Large intestine (tissue), 3 donors: Measurements from ENCODE around the gene CCDC66. TPM values are rescaled to one million over a fixed set of nuclear protein-coding genes. Genes with fewer than 3 reads are reported as not detected.
"Not testable (repeated sequence)": the region's sequence is repeated elsewhere in the genome, so short reads cannot be mapped to it uniquely, and the experiment has no call there.

ENCODE experiments used
- DNase-seq, 2 donors: peaks; one replicate each; pipeline versions ENCODE4 v3.0.0 to v3.0.0-alpha.2; 2013
- H3K27ac ChIP-seq: one replicate; pipeline ENCODE4 v1.5.1; 2013; ENCODE audit warnings: low read length
- H3K27me3 ChIP-seq: 2 replicates; pipeline ENCODE4 v1.6.1; 2013; ENCODE audit warnings: low read length; ENCODE audit not compliant: control insufficient read depth, insufficient read depth
- H3K36me3 ChIP-seq: 2 replicates; pipeline ENCODE4 v1.6.1; 2013; ENCODE audit warnings: low read length; ENCODE audit not compliant: control insufficient read depth, insufficient read depth
- H3K4me1 ChIP-seq: one replicate; pipeline ENCODE4 v1.6.1; 2013; ENCODE audit warnings: low read length; ENCODE audit not compliant: control insufficient read depth, insufficient read depth
- H3K4me3 ChIP-seq: one replicate; pipeline ENCODE4 v1.5.1; 2013; ENCODE audit warnings: low read length
- H3K9me3 ChIP-seq: one replicate; pipeline ENCODE4 v1.6.1; 2013; ENCODE audit warnings: mild to moderate bottlenecking, low read depth, low read length, moderate library complexity; ENCODE audit not compliant: control insufficient read depth
- WGBS: methylation state at CpG from one replicate; pipeline ENCODE4 v1.1.5; 2013; ENCODE audit warnings: low lambda C conversion rate; ENCODE audit not compliant: insufficient coverage; 5-methylcytosine and 5-hydroxymethylcytosine counted together
- polyA plus RNA-seq: library from polyadenylated mRNA; unstranded; fragments of 120-200 nt; gene quantifications from one replicate; pipeline ENCODE4 v1.2.1, GENCODE V29; 2013

CCDC66 gene
- polyA plus RNA-seq, 1 donor: 24.5 TPM

DNA sequence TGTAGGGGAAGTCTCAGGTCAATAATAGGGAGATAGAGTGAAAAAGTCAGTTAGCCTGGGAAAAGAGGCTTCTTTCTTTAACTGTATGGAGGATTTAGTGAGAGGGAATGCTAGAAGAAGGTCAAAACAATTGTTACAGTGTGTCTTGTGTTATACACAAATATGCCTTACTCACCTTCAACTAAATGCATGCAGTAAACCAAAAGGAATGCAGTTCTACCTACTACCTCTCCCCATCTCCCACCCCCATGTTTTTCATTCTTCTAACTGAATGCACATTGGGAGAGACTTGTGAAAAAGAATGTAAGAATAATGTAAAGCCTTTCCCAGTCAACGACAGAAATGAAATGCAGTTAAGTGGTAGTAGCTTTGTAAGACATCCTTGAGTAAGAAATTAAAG lies 33.8 kb downstream of the CCDC66 start:
- Histone ChIP-seq H3K9me3 (no peaks in the 10 kb centered on the region), H3K27me3 (no peaks in the 10 kb centered on the region), H3K27ac (no peak overlapping the region), H3K4me1 (no peaks in the 10 kb centered on the region), H3K4me3 (no peak overlapping the region), H3K36me3 (peaks cover 11% of the 10 kb centered on the region)
- 63% methylated on average over 1 of the region's 1 CpG for WGBS
- DNase-seq: no peak

GRCh38 chr3:56591262-56591661 lies 34.3 kb downstream of the CCDC66 start:
- Histone ChIP-seq H3K4me1 (no peaks in the 10 kb centered on the region), H3K27me3 (no peaks in the 10 kb centered on the region), H3K27ac (no peak overlapping the region), H3K9me3 (no peaks in the 10 kb centered on the region), H3K36me3 (peaks cover 12% of the 10 kb centered on the region), H3K4me3 (no peak overlapping the region)
- WGBS: 79% methylated on average over 2 of the region's 2 CpGs
- no peak for DNase-seq

- 95% methylated on average over 4 of the region's 6 CpGs for WGBS
- H3K36me3 ChIP-seq: peaks cover 21% of the 10 kb centered on the region
- no peaks in the 10 kb centered on the region for H3K9me3 ChIP-seq
- no peaks in the 10 kb centered on the region for H3K27me3 ChIP-seq
- H3K4me3 ChIP-seq: no peak overlapping the region
- no peaks in the 10 kb centered on the region for H3K4me1 ChIP-seq
- no peak overlapping the region for H3K27ac ChIP-seq
- DNase-seq: peak; percentile 5 to 14
These were observed 36.6 kb downstream of the CCDC66 start for GRCh38 chr3:56593455-56594158.

DNA sequence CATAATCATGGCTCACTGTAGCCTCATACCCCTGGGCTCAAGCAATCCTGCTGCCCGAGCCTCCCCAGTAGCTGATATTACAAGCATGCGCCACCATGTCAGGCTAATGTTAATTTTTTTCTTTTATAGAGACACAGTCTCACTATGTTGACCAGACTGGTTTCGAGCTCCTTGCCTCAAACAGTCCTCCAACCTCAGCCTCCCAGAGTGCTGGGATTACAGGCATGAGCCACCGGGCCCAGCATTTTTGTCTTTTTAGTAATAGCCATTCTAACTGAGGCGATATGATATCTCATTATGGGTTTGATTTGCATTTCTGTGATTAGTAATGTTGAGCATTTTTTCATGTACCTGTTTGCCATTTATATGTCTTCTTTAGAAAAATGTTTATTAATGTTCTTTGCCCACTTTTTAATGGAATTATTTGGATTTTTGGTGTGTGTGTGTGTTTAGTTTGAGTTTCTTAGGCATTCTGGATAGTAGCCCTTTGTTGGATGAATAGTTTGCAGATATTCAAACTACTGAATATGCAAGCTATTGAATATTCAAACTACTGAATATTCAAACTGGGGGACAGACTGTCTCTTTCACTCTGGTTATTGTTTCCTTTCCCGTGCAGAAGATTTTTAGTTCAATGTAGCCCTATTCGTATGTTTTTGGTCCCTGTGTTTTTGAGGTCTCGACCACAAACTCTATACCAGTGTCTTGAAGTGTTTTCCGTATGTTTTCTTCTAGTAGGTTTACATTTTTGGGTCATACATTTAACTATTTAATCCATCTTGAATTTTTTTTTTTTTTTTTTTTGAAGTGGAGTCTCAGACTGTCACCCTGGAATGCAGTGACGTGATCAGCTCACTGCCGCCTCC lies 39.2 kb downstream of the CCDC66 start:
- peaks cover 21% of the 10 kb centered on the region for H3K36me3 ChIP-seq
- 97% methylated on average over 5 of the region's 11 CpGs for WGBS
- no peaks in the 10 kb centered on the region for H3K4me1 ChIP-seq
- DNase-seq: no peak
- no peak overlapping the region for H3K4me3 ChIP-seq
- no peaks in the 10 kb centered on the region for H3K9me3 ChIP-seq
- no peaks in the 10 kb centered on the region for H3K27me3 ChIP-seq
- no peak overlapping the region for H3K27ac ChIP-seq

- not testable (repeated sequence) for DNase-seq, H3K27me3 ChIP-seq, H3K9me3 ChIP-seq, H3K27ac ChIP-seq, H3K4me1 ChIP-seq, H3K4me3 ChIP-seq
- WGBS: no CpG with 5 or more reads among the region's 2 CpGs
- H3K36me3 ChIP-seq: peaks cover 24% of the 10 kb centered on the region
These were observed 51.5 kb downstream of the CCDC66 start for GRCh38 chr3:56608479-56608878.

GRCh38 chr3:56610669-56611335 lies 53.8 kb downstream of the CCDC66 start:
- Histone ChIP-seq H3K27ac (no peak overlapping the region), H3K36me3 (peaks cover 26% of the 10 kb centered on the region), H3K4me1 (no peaks in the 10 kb centered on the region), H3K4me3 (no peak overlapping the region), H3K9me3 (peaks cover 5% of the 10 kb centered on the region), H3K27me3 (no peaks in the 10 kb centered on the region)
- peak in 1 of 2 donors; percentile 11 for DNase-seq
- WGBS: no CpG with 5 or more reads among the region's 7 CpGs

DNA sequence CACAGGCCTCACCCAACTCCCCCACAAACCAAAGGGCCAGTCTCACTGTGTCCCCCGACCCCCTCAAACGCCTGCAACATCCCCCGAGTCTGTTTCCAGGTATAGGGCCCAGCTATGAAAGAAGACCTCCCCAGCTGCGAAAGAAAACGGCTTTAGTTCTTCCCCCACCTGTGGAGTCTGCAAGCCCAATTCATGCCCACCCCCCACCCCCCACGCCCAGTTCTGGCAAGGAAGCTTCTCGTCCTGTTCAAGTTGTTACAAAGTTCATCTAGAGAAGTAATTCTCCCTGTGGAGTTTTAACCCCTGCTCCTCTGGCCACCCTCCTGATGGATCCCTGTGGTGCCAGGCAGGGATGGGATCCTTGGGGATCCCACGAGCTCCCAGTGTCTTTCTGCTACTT lies 54.4 kb downstream of the CCDC66 start:
- Histone ChIP-seq H3K9me3 (peaks cover under 1% of the 10 kb centered on the region), H3K36me3 (peaks cover 22% of the 10 kb centered on the region), H3K4me3 (no peak overlapping the region), H3K27ac (no peak overlapping the region), H3K4me1 (no peaks in the 10 kb centered on the region), H3K27me3 (no peaks in the 10 kb centered on the region)
- 83% methylated on average over 1 of the region's 8 CpGs for WGBS
- DNase-seq: peak; percentile 3 to 21

DNA sequence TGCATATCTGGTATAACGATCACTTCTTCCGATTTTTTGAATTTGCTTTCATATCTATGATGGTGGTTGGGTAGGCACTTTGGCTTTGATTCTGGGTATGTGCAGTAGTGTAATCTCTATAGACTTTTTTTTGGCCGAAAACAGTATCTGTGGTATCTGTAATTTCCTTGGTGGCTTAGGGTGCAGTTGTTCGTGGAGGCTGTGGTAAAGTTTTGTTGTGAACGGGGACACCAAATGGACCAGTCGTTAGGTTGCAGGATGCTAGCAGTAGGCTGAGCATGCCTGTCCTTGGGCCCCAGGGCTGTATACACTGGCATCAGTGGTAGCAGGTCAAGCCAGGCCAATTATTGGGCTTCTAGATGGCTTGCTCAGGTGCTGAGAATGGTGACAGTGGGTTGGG lies 55.2 kb downstream of the CCDC66 start:
- Histone ChIP-seq H3K4me3 (no peak overlapping the region), H3K4me1 (no peaks in the 10 kb centered on the region), H3K27me3 (no peaks in the 10 kb centered on the region), H3K27ac (no peak overlapping the region), H3K36me3 (peaks cover 24% of the 10 kb centered on the region), H3K9me3 (no peaks in the 10 kb centered on the region)
- no CpG with 5 or more reads among the region's 6 CpGs for WGBS
- no peak for DNase-seq

DNA sequence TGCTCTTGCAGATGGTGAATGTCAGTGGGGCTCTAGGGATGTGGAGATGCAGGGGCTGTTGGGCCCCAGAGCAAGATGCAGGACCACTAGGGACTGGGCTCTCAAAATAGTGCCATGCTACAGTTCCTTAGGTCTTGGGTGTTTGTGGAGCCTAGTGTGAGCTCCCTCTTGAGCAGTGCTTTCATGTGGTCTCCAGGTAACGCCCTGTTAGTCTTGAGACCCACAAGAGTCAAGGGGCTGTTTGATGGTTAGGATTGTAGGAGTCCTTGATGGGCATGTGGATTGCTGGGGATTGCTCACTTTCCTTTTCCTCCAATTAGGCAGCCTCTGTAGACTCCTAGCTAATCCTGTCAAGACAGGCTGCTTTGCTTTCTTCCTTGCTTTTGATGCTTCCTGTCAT lies 56.0 kb downstream of the CCDC66 start:
- peaks cover 30% of the 10 kb centered on the region for H3K36me3 ChIP-seq
- no CpG with 5 or more reads among the region's 1 CpG for WGBS

GRCh38 chr3:56616478-56617006 lies 59.6 kb downstream of the CCDC66 start:
- WGBS: 100% methylated on average over 1 of the region's 2 CpGs

More for the DNA sequence above, 56.0 kb downstream of the CCDC66 start:
- Histone ChIP-seq H3K9me3 (no peaks in the 10 kb centered on the region), H3K4me3 (no peak overlapping the region), H3K27ac (no peak overlapping the region), H3K27me3 (no peaks in the 10 kb centered on the region), H3K4me1 (no peaks in the 10 kb centered on the region)
- no peak for DNase-seq

More at GRCh38 chr3:56616478-56617006, 59.6 kb downstream of the CCDC66 start:
- DNase-seq: no peak
- Histone ChIP-seq H3K9me3 (no peaks in the 10 kb centered on the region), H3K27me3 (no peaks in the 10 kb centered on the region), H3K4me1 (no peaks in the 10 kb centered on the region), H3K36me3 (peaks cover 49% of the 10 kb centered on the region), H3K4me3 (no peak overlapping the region), H3K27ac (no peak overlapping the region)
